Osteoblast (primary cell): ENCODE results near the gene MTMR12. TPM values are rescaled to one million over a fixed set of nuclear protein-coding genes. Genes with fewer than 3 reads are reported as not detected.
A peak's percentile ranks its signal among the peaks of the same experiment; 100 is the strongest.

Experiments
- DNase-seq: peaks from one replicate; pipeline ENCODE4 v3.0.0; 2011; ENCODE audit warnings: low spot score, mixed read lengths; ENCODE audit not compliant: insufficient read length; ENCODE audit errors: missing footprints
- H2AFZ ChIP-seq: 2 replicates; pipeline ENCODE4 v1.6.0; 2011; ENCODE audit warnings: mild to moderate bottlenecking, low read length
- H3K27ac ChIP-seq: 2 replicates; pipeline ENCODE4 v1.5.1; 2011; ENCODE audit warnings: mild to moderate bottlenecking, low read depth, low read length, moderate library complexity
- H3K27me3 ChIP-seq: 2 replicates; pipeline ENCODE4 v1.6.0; 2012; ENCODE audit warnings: mild to moderate bottlenecking, control low read depth, inconsistent platforms, low read length, moderate library complexity; ENCODE audit not compliant: insufficient read depth
- H3K36me3 ChIP-seq: 2 replicates; pipeline ENCODE4 v1.5.1; 2011; ENCODE audit warnings: mild to moderate bottlenecking, low read length, control low read depth, moderate library complexity; ENCODE audit not compliant: insufficient read depth
- H3K4me1 ChIP-seq: 2 replicates; pipeline ENCODE4 v1.5.1; 2011; ENCODE audit warnings: mild to moderate bottlenecking, low read length, control low read depth, moderate library complexity; ENCODE audit not compliant: insufficient read depth
- H3K4me2 ChIP-seq: 2 replicates; pipeline ENCODE4 v1.6.0; 2011; ENCODE audit warnings: mild to moderate bottlenecking, low read length; ENCODE audit not compliant: insufficient read depth
- H3K4me3 ChIP-seq: fragments of 200-600 bp; sonication (generic); 3 replicates; pipeline ENCODE4 v1.5.1; 2012; ENCODE audit warnings: mild to moderate bottlenecking, low read length, inconsistent platforms; ENCODE audit not compliant: insufficient read depth
- H3K79me2 ChIP-seq: 2 replicates; pipeline ENCODE4 v1.6.0; 2012; ENCODE audit warnings: mild to moderate bottlenecking, low read length, control low read depth, inconsistent platforms; ENCODE audit not compliant: insufficient read depth
- H3K9me3 ChIP-seq: 2 replicates; pipeline ENCODE4 v1.5.1; 2011; ENCODE audit warnings: low read depth, low read length, control low read depth
- H4K20me1 ChIP-seq: 2 replicates; pipeline ENCODE4 v1.6.0; 2012; ENCODE audit warnings: mild to moderate bottlenecking, low read length, control low read depth; ENCODE audit not compliant: insufficient read depth
- CTCF ChIP-seq: IDR thresholded peaks from 2 replicates; pipeline ENCODE4 v1.5.1; 2011; ENCODE audit warnings: mild to moderate bottlenecking, low read depth, low read length, moderate library complexity; ENCODE audit errors: extremely low read depth
- total RNA-seq: library from RNA; depleted of rRNA; stranded (reverse); fragments of >200 nt; gene quantifications from 2 replicates; pipeline ENCODE4 v1.2.3, GENCODE V29; 2012

The MTMR12 gene
- total RNA-seq, 1 donor, result 20.6 TPM

GRCh38 chr5:32280656-32281081, 32.1 kb downstream of the MTMR12 start:
- no peak for DNase-seq
- Histone ChIP-seq H2AFZ (no peak overlapping the region), H3K27me3 (no peaks in the 10 kb centered on the region), H4K20me1 (peaks cover 20% of the 10 kb centered on the region), H3K27ac (no peak overlapping the region), H3K4me3 (no peak overlapping the region), H3K9me3 (no peaks in the 10 kb centered on the region), H3K36me3 (no peaks in the 10 kb centered on the region), H3K4me1 (peaks cover 30% of the 10 kb centered on the region), H3K79me2 (peaks cover 41% of the 10 kb centered on the region), H3K4me2 (no peak overlapping the region)
- no peak for TF ChIP-seq CTCF

DNA sequence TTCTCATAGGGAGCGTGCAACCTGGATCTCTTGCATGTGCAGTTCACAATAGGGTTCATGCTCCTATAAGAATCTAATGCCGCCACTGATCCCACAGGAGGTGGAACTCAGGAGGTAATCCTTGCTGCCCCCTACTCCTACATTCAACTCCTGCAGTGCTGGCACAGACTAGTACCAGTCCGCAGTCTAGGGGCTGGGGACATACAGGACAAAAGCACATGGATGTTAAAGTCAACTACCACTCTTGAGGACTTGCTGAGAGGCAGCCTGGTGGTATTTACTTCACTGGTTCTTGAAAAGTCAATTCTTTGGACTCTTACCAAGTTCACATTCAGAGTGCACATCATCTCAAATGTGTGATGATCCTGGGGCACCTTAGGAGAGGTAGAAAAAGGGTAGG, 33.0 kb downstream of the MTMR12 start:
- Histone ChIP-seq H3K4me2 (no peak overlapping the region), H3K4me1 (peaks cover 38% of the 10 kb centered on the region), H3K79me2 (peaks cover 38% of the 10 kb centered on the region), H3K27ac (no peak overlapping the region), H3K4me3 (no peak overlapping the region), H3K36me3 (no peaks in the 10 kb centered on the region), H4K20me1 (peaks cover 20% of the 10 kb centered on the region), H2AFZ (no peak overlapping the region), H3K27me3 (no peaks in the 10 kb centered on the region), H3K9me3 (no peaks in the 10 kb centered on the region)
- TF ChIP-seq CTCF, result no peak
- no peak for DNase-seq

DNA sequence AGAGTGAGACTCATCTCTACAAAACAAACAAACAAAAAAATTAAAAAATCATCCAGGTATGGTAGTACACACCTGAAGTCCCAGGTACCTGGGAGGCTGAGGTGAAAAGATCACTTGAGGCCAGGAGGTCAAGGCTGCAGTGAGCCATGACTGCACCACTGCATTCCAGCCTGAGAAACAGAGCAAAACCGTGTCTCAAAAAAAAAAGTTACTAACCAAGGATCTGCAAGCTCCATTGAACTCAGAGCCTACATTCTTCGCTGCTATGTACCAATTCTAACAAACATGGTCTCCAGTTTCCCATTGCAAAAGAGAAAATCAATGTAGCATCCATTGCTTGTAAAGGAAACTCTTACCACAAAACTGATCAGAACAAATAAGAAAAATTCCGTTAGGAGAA, 33.5 kb downstream of the MTMR12 start:
- Histone ChIP-seq H3K4me3 (no peak overlapping the region), H3K27me3 (no peaks in the 10 kb centered on the region), H3K9me3 (no peaks in the 10 kb centered on the region), H2AFZ (no peak overlapping the region), H3K4me2 (no peak overlapping the region), H3K36me3 (peaks cover 5% of the 10 kb centered on the region), H3K79me2 (peaks cover 32% of the 10 kb centered on the region), H3K4me1 (peaks cover 38% of the 10 kb centered on the region), H4K20me1 (peaks cover 20% of the 10 kb centered on the region), H3K27ac (no peak overlapping the region)
- DNase-seq, result no peak
- TF ChIP-seq CTCF, result no peak

- TF ChIP-seq CTCF, result no peak
- no peak overlapping the region for H2AFZ ChIP-seq
- H3K4me2 ChIP-seq, result peak overlapping the region; percentile 13
- H4K20me1 ChIP-seq, result peaks cover 14% of the 10 kb centered on the region
- no peak overlapping the region for H3K4me3 ChIP-seq
- peaks cover 12% of the 10 kb centered on the region for H3K36me3 ChIP-seq
- H3K27me3 ChIP-seq, result no peaks in the 10 kb centered on the region
- peak overlapping the region; percentile 75 for H3K27ac ChIP-seq
- H3K4me1 ChIP-seq, result peaks cover 30% of the 10 kb centered on the region
- no peaks in the 10 kb centered on the region for H3K9me3 ChIP-seq
- peak; percentile 82 for DNase-seq
- H3K79me2 ChIP-seq, result peaks cover 29% of the 10 kb centered on the region
Observed at GRCh38 chr5:32278406-32278805, 34.3 kb downstream of the MTMR12 start.
